Sigmoid colon (tissue), 4 donors: ENCODE data around the gene CLSTN2.

Experiments
- CTCF ChIP-seq, 4 experiments: fragments of 450-650 bp in 3 of 4; fragments of 200-600 bp in 1 of 4; IDR thresholded peaks; one replicate each; pipeline ENCODE4 v1.5.1; 2016 to 2019; ENCODE audit warnings: antibody characterized with exemption in 4 of 4, mild to moderate bottlenecking in 3 of 4, moderate library complexity in 2 of 4
- POLR2A ChIP-seq, 2 donors: fragments of 450-650 bp; IDR thresholded peaks; one replicate each; pipeline ENCODE4 v1.6.1; 2016; ENCODE audit warnings: antibody characterized with exemption in 2 of 2, mild to moderate bottlenecking in 2 of 2, moderate library complexity in 2 of 2
- POLR2AphosphoS5 ChIP-seq, 4 donors: sonication (generic); formaldehyde crosslinking; IDR thresholded peaks; one replicate each; pipeline ENCODE4 v1.6.1; 2017; ENCODE audit warnings: antibody characterized with exemption in 4 of 4

- TF ChIP-seq CTCF (IDR thresholded peaks at IDR 0.05): no peak
- no peak for TF ChIP-seq POLR2A (IDR thresholded peaks at IDR 0.05)
- TF ChIP-seq POLR2AphosphoS5 (IDR thresholded peaks at IDR 0.05): no peak
Observed at GRCh38 chr3:140292684-140293083, 357.7 kb downstream of the CLSTN2 start.
